Activated naive CD8-positive, alpha-beta T cell treated with anti-CD3 and anti-CD28 coated beads for 36 hours (primary cell): ENCODE results near the gene IGF1. TPM values are rescaled to one million over a fixed set of nuclear protein-coding genes. Genes with fewer than 3 reads are reported as not detected.

Experiments used
- DNase-seq: peaks from one replicate; pipeline ENCODE4 v3.0.0; 2021
- H3K27ac Mint-ChIP-seq: one replicate; pipeline ENCODE4 v1.8.0; 2022; ENCODE audit warnings: mild to moderate bottlenecking, moderate library complexity, mixed read lengths
- H3K27me3 Mint-ChIP-seq: one replicate; pipeline ENCODE4 v1.8.0; 2022; ENCODE audit warnings: mild to moderate bottlenecking, mixed read lengths
- H3K36me3 Mint-ChIP-seq: one replicate; pipeline ENCODE4 v1.8.0; 2021; ENCODE audit warnings: mild to moderate bottlenecking, mixed read lengths
- H3K4me1 Mint-ChIP-seq: one replicate; pipeline ENCODE4 v1.8.0; 2021; ENCODE audit warnings: mixed read lengths
- H3K4me3 Mint-ChIP-seq: one replicate; pipeline ENCODE4 v1.8.0; 2022; ENCODE audit warnings: mild to moderate bottlenecking, moderate library complexity, mixed read lengths
- H3K9me3 Mint-ChIP-seq: one replicate; pipeline ENCODE4 v1.8.0; 2022; ENCODE audit warnings: mixed read lengths
- total RNA-seq, 2 experiments: library from RNA; stranded (reverse); gene quantifications; one replicate each; pipeline ENCODE4 v1.2.3, GENCODE V29; 2021

IGF1 gene
- total RNA-seq: 1 to 10 TPM; 2.1 to 2.3 TPM

GRCh38 chr12:102480406-102480805 lies at the start of gene IGF1:
TSS of gene IGF1 (minus strand) at chr12:102480563. CDS start at chr12:102480381, 182 bp downstream.
- H3K4me3 Mint-ChIP-seq: no peak within 1 kb of the TSS
- peaks cover 4% of the 10 kb centered on the region for H3K36me3 Mint-ChIP-seq
- no peak for DNase-seq
- H3K27me3 Mint-ChIP-seq: peaks cover 3% of the 10 kb centered on the region
- H3K9me3 Mint-ChIP-seq: peaks cover 3% of the 10 kb centered on the region
- H3K4me1 Mint-ChIP-seq: peaks cover 53% of the 10 kb centered on the region
- peak within 1 kb of the TSS; percentile 4 for H3K27ac Mint-ChIP-seq

- Mint-ChIP-seq H3K4me1 (no peaks in the 10 kb centered on the region), H3K4me3 (no peak overlapping the region), H3K27ac (no peak overlapping the region), H3K9me3 (no peaks in the 10 kb centered on the region), H3K36me3 (no peaks in the 10 kb centered on the region), H3K27me3 (peaks cover 11% of the 10 kb centered on the region)
- DNase-seq: no peak
These were observed 47.7 kb upstream of the IGF1 start for GRCh38 chr12:102528111-102528510.

- Mint-ChIP-seq H3K9me3 (no peaks in the 10 kb centered on the region), H3K4me1 (no peaks in the 10 kb centered on the region), H3K27ac (no peak overlapping the region), H3K4me3 (no peak overlapping the region), H3K27me3 (peaks cover 11% of the 10 kb centered on the region), H3K36me3 (no peaks in the 10 kb centered on the region)
- DNase-seq: no peak
These were observed 46.9 kb upstream of the IGF1 start for GRCh38 chr12:102527171-102527720.

- H3K4me1 Mint-ChIP-seq: no peaks in the 10 kb centered on the region
- no peak for DNase-seq
- peaks cover 11% of the 10 kb centered on the region for H3K27me3 Mint-ChIP-seq
- H3K36me3 Mint-ChIP-seq: no peaks in the 10 kb centered on the region
- H3K4me3 Mint-ChIP-seq: no peak overlapping the region
- no peaks in the 10 kb centered on the region for H3K9me3 Mint-ChIP-seq
- no peak overlapping the region for H3K27ac Mint-ChIP-seq
These were observed 46.3 kb upstream of the IGF1 start for GRCh38 chr12:102526656-102527055.

GRCh38 chr12:102522768-102523167 lies 42.4 kb upstream of the IGF1 start:
- no peaks in the 10 kb centered on the region for H3K9me3 Mint-ChIP-seq
- H3K4me1 Mint-ChIP-seq: no peaks in the 10 kb centered on the region
- no peak overlapping the region for H3K27ac Mint-ChIP-seq
- H3K36me3 Mint-ChIP-seq: no peaks in the 10 kb centered on the region
- no peak for DNase-seq
- H3K27me3 Mint-ChIP-seq: peaks cover 4% of the 10 kb centered on the region
- H3K4me3 Mint-ChIP-seq: no peak overlapping the region

- Mint-ChIP-seq H3K27me3 (peaks cover 4% of the 10 kb centered on the region), H3K27ac (no peak overlapping the region), H3K4me3 (no peak overlapping the region), H3K9me3 (no peaks in the 10 kb centered on the region), H3K4me1 (no peaks in the 10 kb centered on the region), H3K36me3 (no peaks in the 10 kb centered on the region)
- no peak for DNase-seq
These were observed 41.4 kb upstream of the IGF1 start for GRCh38 chr12:102521662-102522277.

- H3K9me3 Mint-ChIP-seq: no peaks in the 10 kb centered on the region
- H3K4me1 Mint-ChIP-seq: no peaks in the 10 kb centered on the region
- H3K27me3 Mint-ChIP-seq: peaks cover 7% of the 10 kb centered on the region
- H3K4me3 Mint-ChIP-seq: no peak overlapping the region
- no peak overlapping the region for H3K27ac Mint-ChIP-seq
- no peak for DNase-seq
- H3K36me3 Mint-ChIP-seq: no peaks in the 10 kb centered on the region
These were observed 38.5 kb upstream of the IGF1 start for GRCh38 chr12:102518871-102519270.

- Mint-ChIP-seq H3K4me1 (no peaks in the 10 kb centered on the region), H3K36me3 (no peaks in the 10 kb centered on the region), H3K27me3 (peaks cover 7% of the 10 kb centered on the region), H3K4me3 (no peak overlapping the region), H3K27ac (no peak overlapping the region), H3K9me3 (no peaks in the 10 kb centered on the region)
- no peak for DNase-seq
These were observed 34.3 kb upstream of the IGF1 start for GRCh38 chr12:102514696-102515095.

- no peak for DNase-seq
- Mint-ChIP-seq H3K27ac (no peak overlapping the region), H3K4me3 (no peak overlapping the region), H3K27me3 (peaks cover 7% of the 10 kb centered on the region), H3K4me1 (no peaks in the 10 kb centered on the region), H3K9me3 (no peaks in the 10 kb centered on the region), H3K36me3 (no peaks in the 10 kb centered on the region)
These were observed 33.4 kb upstream of the IGF1 start for GRCh38 chr12:102513739-102514138.

GRCh38 chr12:102513272-102513671 lies 32.9 kb upstream of the IGF1 start:
- Mint-ChIP-seq H3K27me3 (peaks cover 7% of the 10 kb centered on the region), H3K4me1 (no peaks in the 10 kb centered on the region), H3K9me3 (no peaks in the 10 kb centered on the region)

GRCh38 chr12:102512523-102512922 lies 32.2 kb upstream of the IGF1 start:
- Mint-ChIP-seq H3K27me3 (peaks cover 7% of the 10 kb centered on the region), H3K27ac (no peak overlapping the region), H3K4me1 (no peaks in the 10 kb centered on the region), H3K4me3 (no peak overlapping the region), H3K9me3 (no peaks in the 10 kb centered on the region), H3K36me3 (no peaks in the 10 kb centered on the region)
- DNase-seq: no peak

More at GRCh38 chr12:102513272-102513671, 32.9 kb upstream of the IGF1 start:
- DNase-seq: no peak
- H3K4me3 Mint-ChIP-seq: no peak overlapping the region
- H3K27ac Mint-ChIP-seq: no peak overlapping the region
- H3K36me3 Mint-ChIP-seq: no peaks in the 10 kb centered on the region

GRCh38 chr12:102511575-102511974 lies 31.2 kb upstream of the IGF1 start:
- Mint-ChIP-seq H3K4me3 (no peak overlapping the region), H3K9me3 (no peaks in the 10 kb centered on the region), H3K27ac (no peak overlapping the region), H3K27me3 (peaks cover 14% of the 10 kb centered on the region), H3K4me1 (no peaks in the 10 kb centered on the region), H3K36me3 (no peaks in the 10 kb centered on the region)
- no peak for DNase-seq

GRCh38 chr12:102510463-102510862 lies 30.1 kb upstream of the IGF1 start:
- H3K36me3 Mint-ChIP-seq: no peaks in the 10 kb centered on the region
- no peaks in the 10 kb centered on the region for H3K4me1 Mint-ChIP-seq
- H3K4me3 Mint-ChIP-seq: no peak overlapping the region
- H3K27me3 Mint-ChIP-seq: peaks cover 10% of the 10 kb centered on the region
- H3K27ac Mint-ChIP-seq: no peak overlapping the region
- DNase-seq: no peak
- H3K9me3 Mint-ChIP-seq: no peaks in the 10 kb centered on the region

- H3K27ac Mint-ChIP-seq: no peak overlapping the region
- H3K4me3 Mint-ChIP-seq: no peak overlapping the region
- no peaks in the 10 kb centered on the region for H3K4me1 Mint-ChIP-seq
- no peak for DNase-seq
- H3K9me3 Mint-ChIP-seq: no peaks in the 10 kb centered on the region
- no peaks in the 10 kb centered on the region for H3K36me3 Mint-ChIP-seq
- H3K27me3 Mint-ChIP-seq: peaks cover 7% of the 10 kb centered on the region
These were observed 29.7 kb upstream of the IGF1 start for GRCh38 chr12:102510031-102510430.

- Mint-ChIP-seq H3K27me3 (peaks cover 7% of the 10 kb centered on the region), H3K4me1 (no peaks in the 10 kb centered on the region), H3K27ac (no peak overlapping the region), H3K36me3 (no peaks in the 10 kb centered on the region), H3K4me3 (no peak overlapping the region), H3K9me3 (no peaks in the 10 kb centered on the region)
- DNase-seq: no peak
These were observed 28.8 kb upstream of the IGF1 start for GRCh38 chr12:102509123-102509626.

GRCh38 chr12:102508052-102508451 lies 27.7 kb upstream of the IGF1 start:
- DNase-seq: no peak
- H3K36me3 Mint-ChIP-seq: no peaks in the 10 kb centered on the region
- H3K4me3 Mint-ChIP-seq: no peak overlapping the region
- no peaks in the 10 kb centered on the region for H3K4me1 Mint-ChIP-seq
- no peaks in the 10 kb centered on the region for H3K9me3 Mint-ChIP-seq
- H3K27me3 Mint-ChIP-seq: peaks cover 7% of the 10 kb centered on the region
- no peak overlapping the region for H3K27ac Mint-ChIP-seq
